NCI-H460 (cell line): ENCODE measurements around the gene RIPK3. TPM values are rescaled to one million over a fixed set of nuclear protein-coding genes. Genes with fewer than 3 reads are reported as not detected.

Experiments
- DNase-seq: peaks from one replicate; pipeline ENCODE4 v3.0.0-alpha.2; 2016; ENCODE audit warnings: low read depth; ENCODE audit errors: extremely low read depth
- total RNA-seq: library from RNA; depleted of rRNA; stranded (reverse); fragments of >200 nt; shearing (Covaris generic); gene quantifications from 2 replicates; pipeline ENCODE4 v1.2.3, GENCODE V29; 2014

Gene RIPK3
- total RNA-seq, 1 experiment from 2014 or later: not detected

DNA sequence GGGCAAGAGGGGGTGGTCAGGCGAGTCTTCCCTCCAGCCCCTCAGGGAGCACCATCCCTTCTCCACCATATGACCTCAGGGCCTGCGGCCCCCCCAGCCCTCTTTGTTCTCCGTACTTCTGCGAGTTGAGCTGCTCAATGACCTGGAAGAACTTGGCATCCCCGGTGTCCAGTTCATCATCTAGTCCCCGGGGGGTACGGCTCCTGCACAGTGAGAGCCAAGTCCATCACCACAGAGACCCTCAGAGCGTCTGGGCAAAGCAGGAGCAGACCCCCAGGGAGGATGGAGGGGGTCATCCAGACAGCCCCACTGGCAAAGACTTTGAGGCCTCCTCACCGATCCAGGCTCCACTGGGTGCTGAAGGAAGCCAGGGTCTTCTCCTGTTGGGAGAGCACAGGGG, 13.8 kb downstream of the RIPK3 start:
- DNase-seq: no peak

DNA sequence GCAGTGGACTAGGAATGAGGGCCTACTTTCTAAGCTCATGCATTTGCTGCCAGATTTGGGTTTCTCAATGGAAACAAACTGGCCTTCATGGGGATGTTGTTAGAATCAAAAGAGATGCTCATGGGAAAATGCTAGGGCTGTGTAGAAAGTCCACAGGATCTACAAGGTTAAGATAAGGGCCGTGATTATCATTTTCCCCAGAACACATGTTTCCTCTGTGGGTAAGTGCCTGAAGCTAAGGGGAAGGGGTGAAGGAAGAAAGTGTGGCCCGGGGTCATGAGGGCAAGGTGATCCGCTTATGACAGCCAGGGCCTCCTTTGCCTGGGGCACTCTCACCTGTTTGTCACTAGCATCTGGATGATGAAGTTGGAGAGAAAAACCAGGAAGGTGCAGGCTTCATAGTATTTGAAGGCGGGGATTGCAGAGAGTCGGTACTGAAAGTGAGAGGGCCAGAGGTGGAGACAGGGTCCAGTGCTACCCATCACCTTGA, 14.7 kb downstream of the RIPK3 start:
- no peak for DNase-seq

DNA sequence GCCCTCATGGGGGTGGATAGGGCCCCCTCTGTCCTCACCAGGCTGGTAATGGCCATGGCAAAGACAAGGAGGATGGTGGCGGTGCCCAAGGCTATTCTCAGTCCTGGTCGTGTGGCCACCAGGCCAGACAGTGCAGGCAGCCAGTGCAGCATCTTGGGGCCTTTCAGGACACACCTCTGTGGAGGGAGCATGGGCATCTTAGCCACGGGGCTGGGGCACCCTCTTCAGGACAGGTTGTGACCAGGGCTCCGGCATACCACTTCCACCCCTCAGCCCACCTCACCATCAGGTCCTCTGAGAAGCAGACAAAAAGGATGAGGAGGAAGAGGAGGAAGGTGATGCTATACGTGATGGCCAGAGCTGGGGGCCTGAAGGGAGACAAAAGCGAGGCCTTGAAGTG, 15.8 kb downstream of the RIPK3 start:
- no peak for DNase-seq

DNA sequence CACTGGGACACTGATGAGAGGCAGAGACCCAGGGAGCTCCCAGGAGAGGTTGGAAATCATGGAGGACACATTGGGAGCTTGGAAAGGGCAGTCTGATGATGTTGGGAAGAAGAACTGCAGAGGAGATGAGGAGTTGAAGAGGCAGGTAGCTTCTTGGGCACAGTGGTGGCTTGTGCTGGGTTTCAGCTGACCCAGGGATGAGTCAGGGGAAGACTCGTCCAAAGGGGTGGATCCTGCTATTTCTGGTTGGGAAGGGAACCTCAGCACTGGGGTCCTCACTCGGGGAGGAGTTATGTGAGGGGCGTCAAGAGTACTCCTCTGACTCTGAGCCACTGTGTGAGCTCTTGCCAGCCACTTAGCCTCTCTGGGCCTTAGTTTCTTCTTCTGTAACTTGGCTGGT, 16.4 kb downstream of the RIPK3 start:
- no peak for DNase-seq

DNA sequence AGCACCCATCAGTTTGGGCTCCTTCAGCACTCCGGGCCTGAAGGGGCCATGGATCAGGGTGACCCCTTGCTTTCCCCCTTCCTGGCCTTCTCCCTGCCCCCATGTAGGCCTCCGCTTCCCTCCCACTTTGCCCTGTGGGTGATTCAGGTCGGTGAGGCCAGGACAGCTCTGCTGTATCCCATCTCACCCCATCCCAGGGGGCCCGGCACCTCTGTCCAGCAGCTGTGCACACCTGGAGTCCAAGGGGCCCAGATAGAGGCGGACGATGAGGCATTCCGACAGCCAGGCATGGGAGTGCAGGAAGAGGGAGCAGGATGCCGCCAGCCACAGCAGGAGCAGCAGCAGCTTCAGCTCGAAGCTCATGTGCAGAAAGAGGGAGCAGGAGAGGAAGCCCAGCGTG, 17.1 kb downstream of the RIPK3 start:
- no peak for DNase-seq

DNA sequence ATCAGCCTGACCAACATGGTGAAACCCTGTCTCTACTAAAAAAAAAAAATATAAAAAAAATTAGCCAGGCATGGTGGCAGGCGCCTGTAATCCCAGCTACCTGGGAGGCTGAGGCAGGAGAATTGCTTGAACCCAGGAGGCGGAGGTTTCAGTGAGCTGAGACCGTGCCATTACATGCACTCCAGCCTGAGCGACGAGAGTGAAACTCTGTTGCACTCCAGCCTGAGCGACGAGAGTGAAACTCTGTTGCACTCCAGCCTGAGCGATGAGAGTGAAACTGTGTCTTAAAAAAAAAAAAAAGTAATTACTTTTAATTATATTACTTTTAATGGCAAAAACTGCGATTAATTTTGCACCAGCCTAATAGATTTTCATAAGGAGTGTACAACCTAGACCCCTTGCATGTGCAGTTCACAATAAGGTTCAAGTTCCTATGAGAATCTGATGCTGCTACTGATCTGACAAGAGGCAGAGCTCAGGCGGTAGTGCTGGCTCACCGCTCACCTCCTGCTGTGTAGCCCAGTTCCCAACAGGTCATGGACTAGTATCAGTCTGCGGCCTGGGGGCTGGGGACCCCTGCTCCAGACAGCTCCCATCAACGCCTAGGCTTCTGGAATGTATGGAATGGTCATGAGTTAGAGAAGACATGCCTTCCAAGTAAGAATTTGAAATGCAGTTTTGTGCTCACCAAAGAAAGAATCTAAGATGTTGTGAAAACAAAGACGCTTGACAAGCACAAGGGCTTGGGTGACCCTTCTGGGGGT, 18.4 kb downstream of the RIPK3 start:
- DNase-seq: no peak

DNA sequence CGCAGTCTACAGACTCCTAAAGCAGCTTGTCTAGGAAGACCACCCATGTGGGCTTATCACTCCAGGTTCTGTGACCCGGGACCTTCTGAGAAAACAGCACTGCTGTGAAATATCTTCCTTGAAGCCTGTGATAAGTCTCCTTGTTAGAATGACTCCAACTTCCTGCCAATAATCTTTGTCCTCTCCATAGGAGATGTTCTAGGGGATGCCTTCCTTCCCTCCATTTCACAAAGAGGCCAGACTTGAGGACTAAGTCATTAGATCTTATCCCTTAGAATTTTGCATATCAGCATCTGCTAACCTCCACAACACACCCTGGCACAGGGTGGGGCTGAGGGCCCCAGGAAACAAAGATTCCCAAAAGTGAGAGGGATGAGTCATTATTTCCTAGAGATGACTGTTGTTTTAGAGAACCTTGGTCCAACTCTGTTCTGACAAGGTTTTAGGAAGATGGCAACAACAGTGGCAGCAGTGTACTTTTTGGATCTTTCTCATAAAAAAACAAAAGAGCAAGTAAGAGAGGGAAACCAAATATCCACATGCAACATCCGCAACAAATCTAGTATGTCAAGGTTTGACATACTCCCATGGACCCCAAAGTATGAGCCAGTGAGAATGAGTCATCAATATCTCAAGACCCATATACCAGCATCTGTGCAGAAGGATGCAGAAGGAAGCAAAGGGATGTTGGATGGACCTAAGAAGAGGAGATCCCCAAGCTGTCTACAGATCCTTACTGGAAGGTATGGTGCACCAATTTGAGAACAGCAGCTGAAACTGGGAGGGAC, 22.5 kb downstream of the RIPK3 start:
- no peak for DNase-seq

DNA sequence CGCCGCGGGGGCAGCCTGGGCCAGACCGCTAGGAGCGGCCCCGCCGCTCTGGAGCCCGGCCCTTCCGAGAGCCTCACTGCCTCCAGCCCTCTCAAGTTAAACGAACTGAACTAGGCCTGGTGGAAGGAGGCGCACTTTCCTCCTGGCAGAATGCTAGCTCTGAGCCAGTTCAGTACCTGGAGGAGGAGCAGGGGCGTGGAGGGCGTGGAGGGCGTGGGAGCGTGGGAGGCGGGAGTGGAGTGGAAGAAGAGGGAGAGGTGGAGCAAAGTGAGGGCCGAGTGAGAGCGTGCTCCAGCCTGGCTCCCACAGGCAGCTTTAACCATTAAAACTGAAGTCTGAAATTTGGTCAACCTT, 23.2 kb downstream of the RIPK3 start:
- no peak for DNase-seq

DNA sequence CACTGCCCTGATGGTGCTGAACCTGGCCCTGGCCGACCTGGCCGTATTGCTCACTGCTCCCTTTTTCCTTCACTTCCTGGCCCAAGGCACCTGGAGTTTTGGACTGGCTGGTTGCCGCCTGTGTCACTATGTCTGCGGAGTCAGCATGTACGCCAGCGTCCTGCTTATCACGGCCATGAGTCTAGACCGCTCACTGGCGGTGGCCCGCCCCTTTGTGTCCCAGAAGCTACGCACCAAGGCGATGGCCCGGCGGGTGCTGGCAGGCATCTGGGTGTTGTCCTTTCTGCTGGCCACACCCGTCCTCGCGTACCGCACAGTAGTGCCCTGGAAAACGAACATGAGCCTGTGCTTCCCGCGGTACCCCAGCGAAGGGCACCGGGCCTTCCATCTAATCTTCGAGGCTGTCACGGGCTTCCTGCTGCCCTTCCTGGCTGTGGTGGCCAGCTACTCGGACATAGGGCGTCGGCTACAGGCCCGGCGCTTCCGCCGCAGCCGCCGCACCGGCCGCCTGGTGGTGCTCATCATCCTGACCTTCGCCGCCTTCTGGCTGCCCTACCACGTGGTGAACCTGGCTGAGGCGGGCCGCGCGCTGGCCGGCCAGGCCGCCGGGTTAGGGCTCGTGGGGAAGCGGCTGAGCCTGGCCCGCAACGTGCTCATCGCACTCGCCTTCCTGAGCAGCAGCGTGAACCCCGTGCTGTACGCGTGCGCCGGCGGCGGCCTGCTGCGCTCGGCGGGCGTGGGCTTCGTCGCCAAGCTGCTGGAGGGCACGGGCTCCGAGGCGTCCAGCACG, 23.8 kb downstream of the RIPK3 start:
- no peak for DNase-seq

DNA sequence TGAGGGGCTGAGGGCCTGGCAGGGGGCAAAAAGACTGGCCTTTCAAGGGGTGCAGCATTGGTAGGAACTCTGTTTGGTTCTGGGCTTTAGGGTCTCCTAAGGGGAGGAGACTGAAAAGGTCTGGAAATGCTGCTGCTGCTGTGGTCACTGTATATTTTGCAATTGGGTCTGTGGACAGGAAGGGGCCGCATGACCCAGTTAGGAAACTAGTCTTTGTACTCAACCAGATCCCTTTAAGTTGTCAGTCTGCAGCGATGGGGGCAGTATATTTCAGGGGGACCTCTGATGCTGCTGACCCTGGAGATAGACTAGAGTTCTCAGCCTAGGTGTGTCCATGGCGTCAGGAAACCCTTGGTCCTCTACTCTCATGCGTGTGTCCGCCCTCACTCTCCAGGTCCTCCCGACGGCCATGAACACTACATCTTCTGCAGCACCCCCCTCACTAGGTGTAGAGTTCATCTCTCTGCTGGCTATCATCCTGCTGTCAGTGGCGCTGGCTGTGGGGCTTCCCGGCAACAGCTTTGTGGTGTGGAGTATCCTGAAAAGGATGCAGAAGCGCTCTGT, 24.5 kb downstream of the RIPK3 start:
- no peak for DNase-seq

DNA sequence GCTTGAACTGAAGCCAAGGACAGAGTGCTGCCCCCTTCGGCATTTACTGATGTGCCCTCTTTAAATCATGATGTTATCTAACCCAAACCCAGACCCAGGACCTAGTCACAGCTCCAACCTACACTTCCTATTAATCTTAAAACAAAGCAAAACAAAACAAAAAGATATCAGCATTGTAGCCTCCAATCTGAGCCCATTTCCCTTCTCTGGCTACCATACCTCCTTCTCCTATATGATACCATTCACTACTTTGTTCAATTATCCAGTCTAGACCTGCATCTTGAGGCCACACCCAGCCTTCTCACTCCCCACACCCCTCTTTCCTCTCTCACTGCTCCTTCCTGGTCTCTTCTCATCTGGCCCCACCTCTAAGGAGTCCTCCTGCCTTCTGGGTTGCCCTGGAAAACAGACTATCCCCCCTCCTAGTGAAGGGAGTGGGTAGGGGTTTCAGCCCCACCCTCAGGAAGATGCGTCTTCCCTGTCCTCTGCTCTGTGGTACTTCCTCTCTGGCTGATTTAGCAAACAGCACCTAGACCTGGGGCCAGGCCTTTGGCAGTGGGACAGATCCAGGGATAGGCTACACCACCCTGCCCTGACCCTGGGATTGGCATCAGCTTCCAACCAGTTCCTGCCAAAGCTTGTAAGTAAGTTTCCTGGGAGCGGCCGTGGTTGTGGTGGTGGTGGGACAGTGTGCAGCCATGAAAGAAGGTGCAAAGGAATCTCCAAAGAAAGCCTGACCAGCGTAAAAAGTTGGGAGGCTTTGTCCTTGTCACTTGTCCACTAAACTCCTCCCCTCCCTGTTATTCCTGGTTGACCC, 25.2 kb downstream of the RIPK3 start:
- DNase-seq: no peak

DNA sequence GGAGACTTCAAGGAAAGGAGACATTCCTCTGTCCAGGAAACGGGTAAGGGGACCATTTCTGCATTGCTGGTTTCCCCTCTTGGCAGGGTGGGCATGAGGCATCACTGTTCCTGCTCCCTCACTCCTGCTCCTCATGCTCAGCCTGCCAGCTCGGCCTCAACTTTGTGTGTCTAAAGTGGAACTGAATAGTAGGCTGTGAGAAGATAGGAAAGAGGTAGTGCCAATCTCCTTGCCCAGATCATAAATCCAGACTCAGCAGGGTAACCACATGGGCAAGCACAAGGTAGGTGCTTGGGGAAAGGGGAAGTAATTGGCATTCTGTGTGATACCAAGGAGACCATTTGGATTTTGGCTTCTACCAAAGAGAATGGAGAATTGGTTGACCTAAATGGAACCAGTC, 25.9 kb downstream of the RIPK3 start:
- no peak for DNase-seq

DNA sequence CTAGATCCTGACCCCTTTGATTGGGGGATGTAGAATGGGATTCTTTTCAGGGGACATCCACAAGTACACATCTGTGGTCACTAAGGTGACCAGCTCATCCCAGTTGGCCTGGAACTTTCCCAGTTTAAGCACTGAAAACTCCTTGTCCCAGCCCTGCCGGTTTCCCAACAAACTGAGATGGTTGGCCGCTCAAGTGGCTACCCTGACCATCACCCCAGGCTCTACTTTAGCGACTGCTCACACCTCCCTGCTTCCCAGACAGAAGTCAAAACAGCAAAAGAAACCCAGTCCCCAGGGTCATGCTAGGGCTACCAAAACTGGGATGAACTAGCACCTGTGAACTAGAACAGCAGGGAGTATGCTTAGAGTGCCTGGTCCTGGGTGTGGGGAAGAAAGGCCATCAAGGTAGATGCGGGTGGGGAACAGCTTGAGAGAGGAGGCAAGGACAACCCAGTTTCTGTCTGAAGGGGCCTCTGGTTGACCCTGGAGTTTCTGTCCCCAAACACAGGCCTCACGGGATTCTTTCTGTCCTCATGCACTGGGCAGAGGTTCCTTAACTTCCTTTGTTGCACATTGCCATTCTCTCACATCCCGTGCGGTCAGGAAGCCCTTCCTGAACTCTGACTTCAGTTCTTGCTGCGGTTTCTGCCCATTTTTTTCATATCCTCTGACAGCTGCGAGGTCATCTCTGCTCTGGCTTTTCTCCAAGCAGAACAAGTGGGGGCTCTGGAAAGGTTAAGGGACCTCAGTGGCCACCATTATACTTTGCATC, 26.9 kb downstream of the RIPK3 start:
- no peak for DNase-seq

DNA sequence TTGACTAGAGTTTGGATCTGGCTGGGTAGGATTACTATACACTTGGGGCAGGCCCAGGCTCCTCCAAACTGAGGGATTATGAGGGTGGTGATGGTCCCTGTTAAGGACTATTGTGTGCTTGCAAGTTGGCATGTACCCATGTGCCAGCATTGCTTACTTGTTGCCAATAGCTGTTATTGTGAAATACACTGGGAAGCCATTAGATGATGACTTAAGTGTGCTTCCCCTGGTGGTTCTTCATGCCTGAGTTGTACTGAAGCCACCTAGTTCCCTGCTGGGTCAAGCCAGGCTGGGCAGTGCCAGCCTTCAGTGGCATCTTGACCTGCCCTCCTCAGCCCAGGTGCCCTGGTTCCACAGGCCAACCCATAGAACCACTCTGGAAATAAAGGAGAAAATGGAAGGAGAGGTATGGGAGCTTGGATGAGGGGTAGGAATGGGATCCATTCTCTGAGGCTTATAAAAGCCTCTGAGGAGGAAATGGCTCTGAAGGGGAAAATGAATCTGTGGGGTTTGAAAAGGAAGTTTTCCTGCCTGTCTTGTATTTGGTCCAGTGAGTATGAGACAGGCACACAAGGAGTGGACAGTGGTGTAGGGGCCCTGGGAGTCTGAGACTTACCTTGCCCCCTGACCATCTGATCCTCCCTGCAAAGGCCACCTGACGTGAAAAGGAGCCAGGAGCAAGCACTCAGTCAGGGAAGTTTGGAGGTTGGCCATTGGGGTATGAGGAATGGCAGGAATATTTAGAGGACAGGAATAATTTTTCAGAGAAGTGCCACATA, 27.8 kb downstream of the RIPK3 start:
- no peak for DNase-seq

DNA sequence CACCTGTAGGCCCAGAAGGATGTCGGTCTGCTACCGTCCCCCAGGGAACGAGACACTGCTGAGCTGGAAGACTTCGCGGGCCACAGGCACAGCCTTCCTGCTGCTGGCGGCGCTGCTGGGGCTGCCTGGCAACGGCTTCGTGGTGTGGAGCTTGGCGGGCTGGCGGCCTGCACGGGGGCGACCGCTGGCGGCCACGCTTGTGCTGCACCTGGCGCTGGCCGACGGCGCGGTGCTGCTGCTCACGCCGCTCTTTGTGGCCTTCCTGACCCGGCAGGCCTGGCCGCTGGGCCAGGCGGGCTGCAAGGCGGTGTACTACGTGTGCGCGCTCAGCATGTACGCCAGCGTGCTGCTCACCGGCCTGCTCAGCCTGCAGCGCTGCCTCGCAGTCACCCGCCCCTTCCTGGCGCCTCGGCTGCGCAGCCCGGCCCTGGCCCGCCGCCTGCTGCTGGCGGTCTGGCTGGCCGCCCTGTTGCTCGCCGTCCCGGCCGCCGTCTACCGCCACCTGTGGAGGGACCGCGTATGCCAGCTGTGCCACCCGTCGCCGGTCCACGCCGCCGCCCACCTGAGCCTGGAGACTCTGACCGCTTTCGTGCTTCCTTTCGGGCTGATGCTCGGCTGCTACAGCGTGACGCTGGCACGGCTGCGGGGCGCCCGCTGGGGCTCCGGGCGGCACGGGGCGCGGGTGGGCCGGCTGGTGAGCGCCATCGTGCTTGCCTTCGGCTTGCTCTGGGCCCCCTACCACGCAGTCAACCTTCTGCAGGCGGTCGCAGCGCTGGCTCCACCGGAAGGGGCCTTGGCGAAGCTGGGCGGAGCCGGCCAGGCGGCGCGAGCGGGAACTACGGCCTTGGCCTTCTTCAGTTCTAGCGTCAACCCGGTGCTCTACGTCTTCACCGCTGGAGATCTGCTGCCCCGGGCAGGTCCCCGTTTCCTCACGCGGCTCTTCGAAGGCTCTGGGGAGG, 28.9 kb downstream of the RIPK3 start, which contains the start of gene LTB4R:
Gene LTB4R (plus strand): TSS at position 857 of the 959 bp plus-strand sequence. CDS start 4,150 bp downstream, outside the sequence.
- no peak for DNase-seq

DNA sequence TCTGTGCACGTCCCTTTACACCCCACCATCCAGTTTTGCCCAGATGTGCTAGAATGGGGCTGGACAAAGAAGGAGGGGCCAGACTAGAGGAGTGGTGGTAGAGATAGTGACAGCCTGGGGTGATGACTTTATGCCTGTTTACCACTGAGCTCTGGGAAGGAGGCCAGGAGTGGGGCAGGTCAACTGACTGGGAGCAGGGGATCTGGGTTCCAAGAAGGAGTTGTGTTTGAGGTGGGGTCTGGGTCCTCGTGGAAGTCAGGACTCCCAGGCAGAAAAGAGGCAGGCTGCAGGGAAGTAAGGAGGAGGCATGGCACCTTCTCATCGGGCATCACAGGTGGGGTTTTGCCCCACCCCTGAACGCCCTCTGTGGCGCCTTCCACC, 29.5 kb downstream of the RIPK3 start:
- DNase-seq: no peak

DNA sequence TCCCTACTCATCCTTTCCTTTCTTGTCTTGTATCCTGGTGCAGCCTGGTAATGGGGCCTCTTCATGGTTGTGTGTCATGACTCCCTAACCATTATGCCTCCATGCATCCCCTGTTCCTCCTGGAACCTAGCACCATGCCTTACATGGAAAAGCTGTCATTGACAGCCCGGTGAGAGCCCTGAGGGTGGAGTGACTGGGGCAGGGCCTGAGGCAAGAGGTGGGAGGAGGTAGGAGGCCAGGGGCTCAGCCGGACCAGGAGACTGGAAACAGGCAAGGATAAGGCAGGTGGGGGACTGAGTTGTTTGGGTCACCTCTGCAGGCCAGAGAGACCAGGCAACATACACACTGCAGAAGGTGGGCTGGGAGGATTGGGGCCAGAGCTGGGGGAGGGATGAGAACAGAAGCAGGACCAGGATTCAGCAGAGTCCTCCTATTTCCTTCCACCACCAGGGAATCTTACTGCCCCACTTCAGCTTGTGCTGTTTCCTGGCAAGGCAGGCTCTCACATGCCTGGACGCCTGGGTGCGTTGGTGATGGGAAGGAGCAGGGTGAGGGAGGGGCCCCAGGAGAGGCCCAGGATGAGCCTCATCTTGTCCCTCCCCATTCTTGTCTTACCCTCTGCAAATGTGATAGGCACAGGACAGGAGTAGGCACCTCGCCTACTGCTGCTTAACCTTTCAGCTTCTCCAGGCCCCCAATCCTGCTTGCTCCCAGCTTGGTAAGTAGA, 30.1 kb downstream of the RIPK3 start, which contains the start of gene LTB4R2:
Gene LTB4R2 (plus strand): TSS at position 603 of the 727 bp plus-strand sequence. CDS start 525 bp downstream, outside the sequence.
- no peak for DNase-seq
